GM12878 (cell line): Measurements from ENCODE around the gene NCAPD2. TPM values are rescaled to one million over a fixed set of nuclear protein-coding genes. Genes with fewer than 3 reads are reported as not detected.

Experiments
- ATAC-seq: fragments of 200-7000 bp; cut with Tn5 transposase; 3 replicates; pipeline ENCODE4 v1.9.1; 2020; ENCODE audit warnings: mild to moderate bottlenecking, moderate library complexity
- BruUV-seq: library from RNA; stranded (reverse); fragments of 400-500 nt; replicated peaks from 2 replicates; lab custom pipeline; 2021; lab: Mats Ljungman, UMichigan
- CTCF ChIA-PET: fragments of 300-600 bp; sonication (Branson Sonifier 250); formaldehyde crosslinking; extraction: SDS; loops from one replicate; lab custom pipeline; 2021; ENCODE audit warnings: inconsistent platforms; lab: Yijun Ruan, JAX
- POLR2A ChIA-PET: fragments of 350-600 bp; formaldehyde crosslinking; extraction: SDS; loops from one replicate; lab custom pipeline; 2021; ENCODE audit warnings: inconsistent platforms; lab: Charles Lee
- RAD21 ChIA-PET: fragments of 300-600 bp; sonication (Branson Sonifier 250); formaldehyde crosslinking; loops from one replicate; lab custom pipeline; 2023; ENCODE audit warnings: antibody characterized with exemption; ENCODE audit not compliant: unreplicated experiment; lab: Charles Lee
- SMC1A ChIA-PET: fragments of 300-600 bp; sonication (Branson Sonifier 250); formaldehyde crosslinking; loops from one replicate; lab custom pipeline; 2023; ENCODE audit not compliant: unreplicated experiment, uncharacterized antibody; lab: Charles Lee
- DNase-seq: peaks from one replicate; pipeline ENCODE4 v3.0.0-alpha.2; 2011; ENCODE audit warnings: low read depth, low spot score
- FAIRE-seq: peaks from 3 replicates; lab custom pipeline; 2011; peaks lifted over from hg19 to GRCh38; lab: Jason Lieb, UNC
- H2AFZ ChIP-seq: 2 replicates; pipeline ENCODE4 v1.6.0; 2011; ENCODE audit warnings: low read depth, low read length, control low read depth; ENCODE audit not compliant: control insufficient read depth
- H3K27ac ChIP-seq: 2 replicates; pipeline ENCODE4 v1.5.1; 2011; ENCODE audit warnings: control low read depth; ENCODE audit not compliant: control insufficient read depth, insufficient read depth
- H3K27me3 ChIP-seq, 2 experiments: replicated peaks in 1 of 2; 2 replicates each; pipeline versions ENCODE4 v1.6.0 to v1.6.1; 2011; ENCODE audit warnings: low read length in 1 of 2; ENCODE audit not compliant: control insufficient read depth in 2 of 2, insufficient read depth in 2 of 2
- H3K36me3 ChIP-seq, 2 experiments: 2 replicates each; pipeline ENCODE4 v1.5.1; 2011; ENCODE audit warnings: low read length in 1 of 2; ENCODE audit not compliant: control insufficient read depth in 2 of 2, insufficient read depth in 2 of 2
- H3K4me1 ChIP-seq: 2 replicates; pipeline ENCODE4 v1.6.1; 2011; ENCODE audit warnings: mild to moderate bottlenecking, low read length, moderate library complexity, mixed read lengths; ENCODE audit not compliant: control insufficient read depth, insufficient read depth
- H3K4me2 ChIP-seq: 2 replicates; pipeline ENCODE4 v1.6.0; 2011; ENCODE audit warnings: control low read depth; ENCODE audit not compliant: control insufficient read depth, insufficient read depth
- H3K4me3 ChIP-seq: fragments of 200-600 bp; sonication (generic); 2 replicates; pipeline ENCODE4 v1.5.1; 2016
- H3K79me2 ChIP-seq: 2 replicates; pipeline ENCODE4 v1.6.0; 2011; ENCODE audit warnings: low read length; ENCODE audit not compliant: control insufficient read depth, insufficient read depth
- H3K9ac ChIP-seq: 2 replicates; pipeline ENCODE4 v1.8.0; 2011; ENCODE audit warnings: low read length, control low read depth, mixed read lengths; ENCODE audit not compliant: control insufficient read depth, insufficient read depth
- H3K9me3 ChIP-seq: replicated peaks from 3 replicates; pipeline ENCODE4 v1.5.1; 2011; ENCODE audit warnings: mild to moderate bottlenecking, low read length; ENCODE audit not compliant: control insufficient read depth, insufficient read depth
- H4K20me1 ChIP-seq: 2 replicates; pipeline ENCODE4 v1.6.0; 2011; ENCODE audit not compliant: control insufficient read depth, insufficient read depth
- ATF3 ChIP-seq: IDR thresholded peaks from 2 replicates; pipeline ENCODE4 v1.6.1; 2011; ENCODE audit warnings: low read depth, mild to moderate bottlenecking, low read length, moderate library complexity, borderline replicate concordance; ENCODE audit errors: extremely low read depth
- CHD2 ChIP-seq: IDR thresholded peaks from 2 replicates; pipeline ENCODE4 v1.6.1; 2011; ENCODE audit warnings: low read depth, low read length, improper control_type of control experiment, borderline replicate concordance
- EP300 ChIP-seq, 2 experiments: fragments of 150-350 bp in 1 of 2; IDR thresholded peaks; 2 replicates each; pipeline ENCODE4 v1.6.1; 2011 to 2012; ENCODE audit warnings: low read depth in 2 of 2, low read length in 2 of 2, borderline replicate concordance in 1 of 2, improper control_type of control experiment in 1 of 2, inconsistent platforms in 1 of 2; ENCODE audit not compliant: control insufficient read depth in 1 of 2
- HCFC1 ChIP-seq: fragments of 150-350 bp; IDR thresholded peaks from 2 replicates; pipeline ENCODE4 v1.6.1; 2014; ENCODE audit warnings: low read length
- IRF4 ChIP-seq: IDR thresholded peaks from 2 replicates; pipeline ENCODE4 v1.6.1; 2011; ENCODE audit warnings: low read depth, low read length
- MEF2A ChIP-seq: IDR thresholded peaks from 2 replicates; pipeline ENCODE4 v1.6.1; 2011; ENCODE audit warnings: low read depth, mild to moderate bottlenecking, low read length, moderate library complexity; ENCODE audit not compliant: insufficient read depth
- NBN ChIP-seq: fragments of 450-650 bp; IDR thresholded peaks from 2 replicates; pipeline ENCODE4 v1.6.1; 2016
- NKRF ChIP-seq: fragments of 450-650 bp; conservative IDR thresholded peaks from 2 replicates; pipeline ENCODE4 v1.6.1; 2017; ENCODE audit warnings: mild to moderate bottlenecking, moderate library complexity
- POLR2A ChIP-seq: IDR thresholded peaks from 2 replicates; pipeline ENCODE4 v1.6.1; 2011; ENCODE audit warnings: low read depth, mild to moderate bottlenecking, low read length
- POU2F2 ChIP-seq: IDR thresholded peaks from 3 replicates; pipeline ENCODE4 v1.6.1; 2011; ENCODE audit warnings: low read depth, mild to moderate bottlenecking, low read length, borderline replicate concordance
- ZBTB4 ChIP-seq: fragments of 450-650 bp; formaldehyde crosslinking; IDR thresholded peaks from 2 replicates; pipeline ENCODE4 v1.4.0; 2022; ENCODE audit warnings: mild to moderate bottlenecking, moderate library complexity
- WGBS: methylation state at CpG from one replicate; pipeline ENCODE4 v1.1.6; 2016; ENCODE audit warnings: low lambda C conversion rate; ENCODE audit not compliant: insufficient replicate concordance, insufficient coverage; ENCODE audit errors: missing lambda C conversion rate; 5-methylcytosine and 5-hydroxymethylcytosine counted together
- in situ Hi-C: fragments of 300-500 bp; cut with MboI; formaldehyde crosslinking; loops from 9 replicates; pipeline ENCODE4 v1.14.3; 2018; ENCODE audit warnings: mixed read lengths
- intact Hi-C: fragments of 100-400 bp; cut with micrococcal nuclease; formaldehyde crosslinking; loops from one replicate; pipeline ENCODE4 v1.14.2; 2022; ENCODE audit not compliant: unreplicated experiment
- polyA plus RNA-seq, 11 experiments: library from polyadenylated mRNA; depleted of rRNA in 4 of 11; unstranded in 6 of 11; stranded (reverse) in 5 of 11; fragments of >200 nt; fragmentation: Nextera tagmentation in 4 of 11; fragmentation: Illumina TruSeq in 1 of 11; extraction: Ambion mirVana in 4 of 11; extraction: Trizol in 1 of 11; gene quantifications; 1 replicate in 1 of 11; 2 replicates in 10 of 11; pipeline versions ENCODE4 v1.2.1 to v1.2.3, GENCODE V29; 2011 to 2016; ENCODE audit warnings: inconsistent platforms in 2 of 11, missing spikeins in 2 of 11, low read depth in 1 of 11
- total RNA-seq, 4 experiments: library from RNA; depleted of rRNA in 3 of 4; stranded (reverse); fragments of >200 nt in 3 of 4; fragmentation: Illumina TruSeq in 1 of 4; extraction: Trizol in 1 of 4; gene quantifications; 2 replicates each; pipeline versions ENCODE4 v1.2.1 to v1.2.3, GENCODE V29; 2013 to 2021
- TF ChIP-seq, protein P1 (sequence below): IDR thresholded peaks from 2 replicates; pipeline ENCODE4 v1.6.1; 2012; ENCODE audit warnings: low read depth, low read length, improper control_type of control experiment
- TF ChIP-seq, protein P2 (sequence below): IDR thresholded peaks from 2 replicates; pipeline ENCODE4 v1.6.1; 2011; ENCODE audit warnings: borderline replicate concordance, low read depth, mild to moderate bottlenecking, moderate library complexity, low read length; ENCODE audit not compliant: insufficient read depth, poor library complexity, severe bottlenecking

NCAPD2 gene
- total and polyA plus RNA-seq, 10 of the 15 experiments (the other 5 are each of a cell fraction or from before 2014, with no cell fraction given) = 24.2 to 160 (median 110) TPM

DNA sequence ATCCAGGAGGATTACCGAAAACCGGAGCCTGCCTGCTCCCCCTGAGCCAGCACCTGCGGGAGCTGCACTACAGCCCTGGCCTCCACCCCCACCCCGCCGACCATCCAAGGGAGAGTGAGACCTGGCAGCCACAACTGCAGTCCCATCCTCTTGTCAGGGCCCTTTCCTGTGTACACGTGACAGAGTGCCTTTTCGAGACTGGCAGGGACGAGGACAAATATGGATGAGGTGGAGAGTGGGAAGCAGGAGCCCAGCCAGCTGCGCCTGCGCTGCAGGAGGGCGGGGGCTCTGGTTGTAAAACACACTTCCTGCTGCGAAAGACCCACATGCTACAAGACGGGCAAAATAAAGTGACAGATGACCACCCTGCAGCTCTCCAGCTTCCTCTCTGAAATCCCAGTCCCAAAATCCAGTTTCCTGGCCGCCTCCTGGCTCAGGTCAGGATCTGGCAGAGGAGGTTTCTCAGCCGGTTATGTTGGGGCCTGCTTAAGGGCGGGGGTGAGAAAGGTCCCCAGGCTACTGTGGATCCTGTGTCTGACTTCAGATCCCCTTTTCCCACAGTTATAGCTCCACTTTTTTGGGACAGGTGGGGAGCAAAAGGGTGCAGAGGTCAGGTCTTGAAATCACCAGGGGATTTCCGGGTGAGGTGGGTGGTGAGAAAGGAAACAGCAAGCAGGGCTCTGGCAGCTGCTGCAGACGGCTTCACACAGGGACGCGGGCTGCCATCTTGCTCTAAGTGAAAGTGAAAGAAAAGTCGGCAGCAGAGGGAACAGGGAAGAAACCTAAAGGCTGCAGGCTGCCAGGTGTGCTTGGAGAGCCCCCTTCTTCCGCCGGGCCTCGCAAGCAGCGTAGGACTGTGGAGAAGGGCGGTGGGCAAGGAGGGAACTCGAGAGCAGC lies 42.3 kb upstream of the NCAPD2 start, which contains the start of gene TAPBPL:
Gene TAPBPL, plus strand, starts transcription at position 695 of the 897 bp plus-strand sequence. CDS start 207 bp downstream, outside the sequence.
- WGBS = under 1% methylated on average over 26 of the region's 27 CpGs
- peak within 1 kb of the TSS; percentile 98 for H3K27ac ChIP-seq
- peak within 1 kb of the TSS; percentile 59 for H2AFZ ChIP-seq
- ChIA-PET POLR2A (interaction anchor here (0.6 to 17.5 kb wide), 15 partner anchors 9 to 126 kb away, joined by 3 to 384 read pairs (median 9); partner anchors contain the start of genes CD27, MRPL51, NOP2 and VAMP1), RAD21 (interaction anchor here (0.6 to 17.1 kb wide), 16 partner anchors 8 to 129 kb away, joined by 3 to 319 read pairs (median 4); partner anchors contain the start of genes CD27, MRPL51 and VAMP1), SMC1A (interaction anchor here (0.7 to 6.7 kb wide), 13 partner anchors 9 to 129 kb away, joined by 3 to 90 read pairs (median 5); partner anchors contain the start of genes MRPL51 and VAMP1), CTCF (interaction anchor here (0.9 to 5.3 kb wide), 13 partner anchors 8 to 256 kb away, joined by 3 to 48 read pairs (median 6); partner anchors contain the start of genes CD27 and VAMP1)
- DNase-seq (peak; percentile 75), ATAC-seq (peak; percentile 84), FAIRE-seq (peak; percentile 64)
- peak within 1 kb of the TSS; percentile 92 for H3K9ac ChIP-seq
- H3K27me3 ChIP-seq = no peaks in the 10 kb centered on the region
- peaks cover 1 to 12% of the 10 kb centered on the region in 2 experiments for H3K36me3 ChIP-seq
- peak within 1 kb of the TSS; percentile 99 for H3K4me2 ChIP-seq
- H3K79me2 ChIP-seq = peaks cover 65% of the 10 kb centered on the region
- no peaks in the 10 kb centered on the region for H3K9me3 ChIP-seq
- peaks cover 38% of the 10 kb centered on the region for H3K4me1 ChIP-seq
- H4K20me1 ChIP-seq = no peaks in the 10 kb centered on the region
- in situ Hi-C loops (no loop called here), intact Hi-C loops (loop anchor here (1.0 kb wide), 1 partner anchor 24 kb away; no protein-coding TSS in a partner anchor)
- BruUV-seq = no TSS peak
- peak within 1 kb of the TSS; percentile 83 for H3K4me3 ChIP-seq
- TF ChIP-seq NBN (peak; percentile 74), MEF2A (peak; percentile 46; the same call in 1 of the 2 replicates), POLR2A (peak; percentile 82), ZBTB4 (CRISPR knock-in tag) (no peak), CHD2 (0 out of 2 replicates have a peak, but pooled peaks have one; percentile 19), EP300 (IDR thresholded peaks at IDR 0.05; ENCODE audit: borderline replicate concordance in 1 of 2, control insufficient read depth in 1 of 2, low read depth in 2 of 2, low read length in 2 of 2) (peak; percentile 18 to 46; a peak in 1 of 4 replicates), ATF3 (no peak), HCFC1 (peak; percentile 48; the same call in 1 of the 2 replicates), NKRF (peak; percentile 17; the same call in 1 of the 2 replicates), IRF4 (no peak), POU2F2 (0 out of 3 replicates have a peak, but pooled peaks have one; percentile 16)
- TF ChIP-seq, protein P1, sequence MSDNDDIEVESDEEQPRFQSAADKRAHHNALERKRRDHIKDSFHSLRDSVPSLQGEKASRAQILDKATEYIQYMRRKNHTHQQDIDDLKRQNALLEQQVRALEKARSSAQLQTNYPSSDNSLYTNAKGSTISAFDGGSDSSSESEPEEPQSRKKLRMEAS = 0 out of 2 replicates have a peak, but pooled peaks have one; percentile 53
- TF ChIP-seq, protein P2, sequence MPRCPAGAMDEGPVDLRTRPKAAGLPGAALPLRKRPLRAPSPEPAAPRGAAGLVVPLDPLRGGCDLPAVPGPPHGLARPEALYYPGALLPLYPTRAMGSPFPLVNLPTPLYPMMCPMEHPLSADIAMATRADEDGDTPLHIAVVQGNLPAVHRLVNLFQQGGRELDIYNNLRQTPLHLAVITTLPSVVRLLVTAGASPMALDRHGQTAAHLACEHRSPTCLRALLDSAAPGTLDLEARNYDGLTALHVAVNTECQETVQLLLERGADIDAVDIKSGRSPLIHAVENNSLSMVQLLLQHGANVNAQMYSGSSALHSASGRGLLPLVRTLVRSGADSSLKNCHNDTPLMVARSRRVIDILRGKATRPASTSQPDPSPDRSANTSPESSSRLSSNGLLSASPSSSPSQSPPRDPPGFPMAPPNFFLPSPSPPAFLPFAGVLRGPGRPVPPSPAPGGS = peak; percentile 68
